Activated T-cell treated with anti-CD3 and anti-CD28 coated beads, Interleukin-2, amount 50 U/mL, for 4 hours (primary cell): ENCODE measurements around the gene FOXC2. TPM values are rescaled to one million over a fixed set of nuclear protein-coding genes. Genes with fewer than 3 reads are reported as not detected.

Experiments used
- ATAC-seq, 2 donors: fragments of 200-7000 bp; cut with Tn5 transposase; one replicate each; pipeline ENCODE4 v1.10.0; 2021
- DNase-seq: peaks from one replicate; pipeline ENCODE4 v3.0.0-alpha.2; 2020
- H3K27me3 Mint-ChIP-seq: one replicate; pipeline ENCODE4 v1.8.0; 2021; ENCODE audit warnings: low read depth, mixed read lengths
- H3K36me3 Mint-ChIP-seq: one replicate; pipeline ENCODE4 v1.8.0; 2022; ENCODE audit warnings: mixed read lengths; ENCODE audit not compliant: insufficient read depth
- H3K4me1 Mint-ChIP-seq: one replicate; pipeline ENCODE4 v1.8.0; 2021; ENCODE audit warnings: low read depth, mixed read lengths
- H3K4me3 Mint-ChIP-seq: one replicate; pipeline ENCODE4 v1.8.0; 2021; ENCODE audit warnings: mild to moderate bottlenecking, moderate library complexity, mixed read lengths
- H3K9me3 Mint-ChIP-seq: one replicate; pipeline ENCODE4 v1.8.0; 2021; ENCODE audit warnings: mixed read lengths
- total RNA-seq, 3 donors: library from RNA; stranded (reverse); gene quantifications; one replicate each; pipeline ENCODE4 v1.2.1, GENCODE V29; 2021

Gene FOXC2
- total RNA-seq, result not detected

GRCh38 chr16:86566601-86566965 lies at the start of gene FOXC2:
Gene FOXC2 (plus strand): TSS chr16:86566829. CDS start chr16:86567336, 507 bp downstream.
- H3K9me3 Mint-ChIP-seq, result no peaks in the 10 kb centered on the region
- H3K27me3 Mint-ChIP-seq, result peaks cover 73% of the 10 kb centered on the region
- DNase-seq (peak; percentile 42), ATAC-seq (peak; percentile 67 to 69)
- H3K4me3 Mint-ChIP-seq, result peak within 1 kb of the TSS; percentile 31
- H3K4me1 Mint-ChIP-seq, result peaks cover 16% of the 10 kb centered on the region
- H3K36me3 Mint-ChIP-seq, result no peaks in the 10 kb centered on the region

- Mint-ChIP-seq H3K4me1 (peaks cover 7% of the 10 kb centered on the region), H3K36me3 (no peaks in the 10 kb centered on the region), H3K27me3 (peaks cover 80% of the 10 kb centered on the region), H3K9me3 (no peaks in the 10 kb centered on the region), H3K4me3 (no peak overlapping the region)
- no peak for ATAC-seq
- no peak for DNase-seq
These were observed 49.6 kb upstream of the FOXC2 start for GRCh38 chr16:86517033-86517432.

GRCh38 chr16:86517652-86518258 lies 48.9 kb upstream of the FOXC2 start:
- DNase-seq (no peak), ATAC-seq (peak; percentile 23 to 44)
- Mint-ChIP-seq H3K36me3 (no peaks in the 10 kb centered on the region), H3K9me3 (no peaks in the 10 kb centered on the region), H3K27me3 (peaks cover 73% of the 10 kb centered on the region), H3K4me1 (peaks cover 7% of the 10 kb centered on the region), H3K4me3 (no peak overlapping the region)

GRCh38 chr16:86519007-86519648 lies 47.5 kb upstream of the FOXC2 start:
- DNase-seq, result no peak
- no peak for ATAC-seq

GRCh38 chr16:86519649-86520316 lies 46.8 kb upstream of the FOXC2 start:
- Mint-ChIP-seq H3K36me3 (no peaks in the 10 kb centered on the region), H3K4me3 (peak overlapping the region; percentile 17), H3K4me1 (peaks cover 4% of the 10 kb centered on the region), H3K9me3 (no peaks in the 10 kb centered on the region), H3K27me3 (peaks cover 58% of the 10 kb centered on the region)
- peak; percentile 43 for DNase-seq
- ATAC-seq, result peak; percentile 53 to 69

More at GRCh38 chr16:86519007-86519648, 47.5 kb upstream of the FOXC2 start:
- peaks cover 64% of the 10 kb centered on the region for H3K27me3 Mint-ChIP-seq
- no peaks in the 10 kb centered on the region for H3K36me3 Mint-ChIP-seq
- no peaks in the 10 kb centered on the region for H3K9me3 Mint-ChIP-seq
- no peak overlapping the region for H3K4me3 Mint-ChIP-seq
- peaks cover 4% of the 10 kb centered on the region for H3K4me1 Mint-ChIP-seq

- ATAC-seq, result no peak
- peaks cover 4% of the 10 kb centered on the region for H3K4me1 Mint-ChIP-seq
- H3K27me3 Mint-ChIP-seq, result peaks cover 52% of the 10 kb centered on the region
- H3K9me3 Mint-ChIP-seq, result no peaks in the 10 kb centered on the region
- H3K36me3 Mint-ChIP-seq, result no peaks in the 10 kb centered on the region
- no peak overlapping the region for H3K4me3 Mint-ChIP-seq
- no peak for DNase-seq
These were observed 46.1 kb upstream of the FOXC2 start for GRCh38 chr16:86520317-86521210.

DNA sequence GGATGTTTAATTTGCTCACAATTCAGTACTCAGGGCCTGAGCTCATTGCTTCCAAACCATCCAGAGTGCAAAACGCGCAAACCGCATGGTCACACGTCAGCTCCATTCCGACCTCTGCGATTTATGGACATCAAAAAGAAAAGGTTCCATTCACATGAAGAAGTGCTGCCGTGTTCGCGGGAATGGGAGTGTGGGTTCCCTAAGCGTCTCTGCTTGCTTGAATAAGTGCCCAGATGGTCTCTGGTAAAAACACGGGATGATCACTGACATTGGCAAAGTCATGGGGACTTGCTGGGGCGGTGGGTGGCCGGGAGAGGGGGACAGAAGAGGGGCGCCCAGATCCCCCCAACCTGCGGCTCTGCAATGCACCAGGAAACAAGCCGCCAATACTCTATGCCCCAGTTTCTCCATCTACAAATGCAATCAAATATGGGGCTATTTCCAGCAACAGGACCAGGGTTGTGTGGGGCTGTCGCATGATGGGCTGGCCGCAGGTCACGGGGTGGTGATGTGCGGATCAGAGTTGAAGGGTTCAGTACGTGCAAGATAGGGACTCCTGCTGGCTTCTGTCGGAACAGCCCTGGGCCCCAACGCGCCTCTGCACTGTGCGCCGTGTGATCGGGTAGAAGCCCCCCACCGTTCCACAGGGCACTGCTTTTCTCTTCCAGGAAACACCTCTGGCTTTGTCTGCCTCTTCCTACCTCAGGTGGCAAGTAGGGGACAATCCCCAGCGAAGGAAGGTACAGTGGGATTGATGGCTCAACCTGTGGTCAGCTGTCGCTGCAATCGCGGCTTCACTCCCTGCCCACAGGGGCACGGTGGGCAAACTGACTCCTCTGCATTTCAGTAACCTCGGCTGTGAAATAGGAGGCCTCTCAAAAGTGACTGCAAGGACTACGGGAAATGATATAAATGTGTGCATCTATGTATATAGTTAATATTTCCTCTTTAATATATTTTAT lies 45.1 kb upstream of the FOXC2 start:
- DNase-seq, result no peak
- H3K4me1 Mint-ChIP-seq, result peaks cover 4% of the 10 kb centered on the region
- no peak for ATAC-seq
- no peaks in the 10 kb centered on the region for H3K36me3 Mint-ChIP-seq
- peaks cover 47% of the 10 kb centered on the region for H3K27me3 Mint-ChIP-seq
- H3K9me3 Mint-ChIP-seq, result no peaks in the 10 kb centered on the region
- H3K4me3 Mint-ChIP-seq, result no peak overlapping the region

- no peaks in the 10 kb centered on the region for H3K36me3 Mint-ChIP-seq
- ATAC-seq (no peak), DNase-seq (no peak)
- H3K9me3 Mint-ChIP-seq, result no peaks in the 10 kb centered on the region
- peaks cover 37% of the 10 kb centered on the region for H3K27me3 Mint-ChIP-seq
- peaks cover 4% of the 10 kb centered on the region for H3K4me1 Mint-ChIP-seq
- no peak overlapping the region for H3K4me3 Mint-ChIP-seq
These were observed 44.0 kb upstream of the FOXC2 start for GRCh38 chr16:86522634-86523033.

DNA sequence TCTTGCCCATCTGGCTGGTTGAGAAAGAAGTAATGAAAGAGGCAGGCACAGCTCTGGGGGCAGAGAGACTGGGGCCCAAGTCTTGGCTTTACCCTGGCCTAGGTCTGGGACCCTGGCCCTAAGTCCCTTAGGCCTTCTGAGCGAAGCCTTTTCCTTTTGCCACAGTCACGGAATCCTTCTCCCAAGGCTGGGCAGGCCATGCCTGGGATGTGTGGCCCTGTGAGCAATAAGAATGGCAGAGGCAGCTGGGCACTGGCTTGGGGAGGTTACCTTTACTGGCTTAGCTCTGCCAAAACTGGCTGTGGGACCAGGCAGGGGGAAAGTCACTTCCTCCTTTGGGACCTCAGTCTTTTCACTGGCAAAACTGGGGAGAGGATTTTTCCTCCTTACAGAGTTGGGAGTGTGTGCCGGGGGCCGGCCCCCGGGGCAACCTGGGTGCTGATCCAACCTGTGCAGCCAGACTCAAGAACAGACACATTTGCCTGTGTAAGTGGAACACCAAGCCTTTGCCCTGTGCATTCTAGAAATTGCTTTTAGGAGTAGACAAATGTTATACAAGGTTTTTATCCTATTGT lies 43.4 kb upstream of the FOXC2 start:
- no peak for ATAC-seq
- Mint-ChIP-seq H3K4me3 (no peak overlapping the region), H3K9me3 (no peaks in the 10 kb centered on the region), H3K27me3 (peaks cover 31% of the 10 kb centered on the region), H3K4me1 (peaks cover 4% of the 10 kb centered on the region), H3K36me3 (no peaks in the 10 kb centered on the region)
- no peak for DNase-seq

DNA sequence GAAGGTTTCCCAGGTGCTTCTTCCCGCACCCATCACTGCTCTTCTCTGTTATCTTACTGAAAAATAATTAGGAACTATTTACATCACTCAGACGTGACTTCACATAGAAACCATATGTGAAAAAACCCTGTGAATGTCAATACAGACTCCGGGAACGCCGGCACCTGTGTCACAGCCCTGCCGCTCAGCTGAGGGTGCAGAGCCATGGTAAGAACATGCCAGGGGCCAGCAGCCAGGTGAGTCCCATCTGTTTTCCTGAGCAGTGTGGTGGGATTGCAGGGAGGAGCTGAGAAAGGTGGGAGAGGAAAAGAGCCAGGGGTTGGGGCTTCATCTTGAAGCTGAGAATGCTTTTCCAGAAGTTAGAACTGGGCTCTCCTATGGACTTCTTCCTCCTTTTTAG lies 42.6 kb upstream of the FOXC2 start:
- DNase-seq, result no peak
- H3K9me3 Mint-ChIP-seq, result no peaks in the 10 kb centered on the region

GRCh38 chr16:86525696-86526095 lies 40.9 kb upstream of the FOXC2 start:
- Mint-ChIP-seq H3K36me3 (peaks cover 3% of the 10 kb centered on the region), H3K4me1 (no peaks in the 10 kb centered on the region), H3K27me3 (peaks cover 13% of the 10 kb centered on the region), H3K4me3 (no peak overlapping the region), H3K9me3 (no peaks in the 10 kb centered on the region)
- DNase-seq (no peak), ATAC-seq (no peak)

More for the DNA sequence above, 42.6 kb upstream of the FOXC2 start:
- Mint-ChIP-seq H3K4me1 (peaks cover 4% of the 10 kb centered on the region), H3K27me3 (peaks cover 23% of the 10 kb centered on the region), H3K36me3 (no peaks in the 10 kb centered on the region), H3K4me3 (no peak overlapping the region)
- no peak for ATAC-seq

DNA sequence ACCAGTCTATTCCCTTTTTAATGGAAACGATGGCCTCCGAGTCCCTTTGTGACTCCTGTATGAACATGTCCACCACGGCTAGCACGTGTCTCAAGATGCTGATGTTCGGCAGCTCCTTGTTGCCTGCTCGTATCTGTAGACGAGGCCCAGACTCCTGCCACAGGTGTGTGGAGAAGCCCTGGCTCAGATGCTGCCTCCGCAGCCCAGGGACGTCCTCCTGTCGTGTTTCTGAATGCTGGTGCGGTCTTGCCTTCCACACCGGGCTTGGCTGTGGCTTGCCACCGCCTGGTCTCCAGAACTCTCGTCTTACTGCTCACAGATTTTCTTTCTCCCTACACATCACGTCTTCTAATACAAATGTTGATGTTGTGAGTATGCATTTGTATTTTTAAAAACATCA lies 39.3 kb upstream of the FOXC2 start:
- no peaks in the 10 kb centered on the region for H3K4me1 Mint-ChIP-seq
- no peak for DNase-seq
- H3K27me3 Mint-ChIP-seq, result peaks cover 3% of the 10 kb centered on the region
- H3K9me3 Mint-ChIP-seq, result no peaks in the 10 kb centered on the region
- no peak for ATAC-seq
- peaks cover 5% of the 10 kb centered on the region for H3K36me3 Mint-ChIP-seq
- no peak overlapping the region for H3K4me3 Mint-ChIP-seq
